ENCODE measurements around the gene RDH5. TPM values are rescaled to one million over a fixed set of nuclear protein-coding genes. Genes with fewer than 3 reads are reported as not detected.
A peak's percentile ranks its signal among the peaks of the same experiment; 100 is the strongest.

RDH5 gene, protein sequence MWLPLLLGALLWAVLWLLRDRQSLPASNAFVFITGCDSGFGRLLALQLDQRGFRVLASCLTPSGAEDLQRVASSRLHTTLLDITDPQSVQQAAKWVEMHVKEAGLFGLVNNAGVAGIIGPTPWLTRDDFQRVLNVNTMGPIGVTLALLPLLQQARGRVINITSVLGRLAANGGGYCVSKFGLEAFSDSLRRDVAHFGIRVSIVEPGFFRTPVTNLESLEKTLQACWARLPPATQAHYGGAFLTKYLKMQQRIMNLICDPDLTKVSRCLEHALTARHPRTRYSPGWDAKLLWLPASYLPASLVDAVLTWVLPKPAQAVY
- 4.1 and 5.9 TPM in 2 replicates for total RNA-seq
- long read RNA-seq, partial matches to known transcripts, result 0 of 1 reads
- long read RNA-seq, other reads (novel, unspliced or antisense), result 1 of 1 reads

DNA sequence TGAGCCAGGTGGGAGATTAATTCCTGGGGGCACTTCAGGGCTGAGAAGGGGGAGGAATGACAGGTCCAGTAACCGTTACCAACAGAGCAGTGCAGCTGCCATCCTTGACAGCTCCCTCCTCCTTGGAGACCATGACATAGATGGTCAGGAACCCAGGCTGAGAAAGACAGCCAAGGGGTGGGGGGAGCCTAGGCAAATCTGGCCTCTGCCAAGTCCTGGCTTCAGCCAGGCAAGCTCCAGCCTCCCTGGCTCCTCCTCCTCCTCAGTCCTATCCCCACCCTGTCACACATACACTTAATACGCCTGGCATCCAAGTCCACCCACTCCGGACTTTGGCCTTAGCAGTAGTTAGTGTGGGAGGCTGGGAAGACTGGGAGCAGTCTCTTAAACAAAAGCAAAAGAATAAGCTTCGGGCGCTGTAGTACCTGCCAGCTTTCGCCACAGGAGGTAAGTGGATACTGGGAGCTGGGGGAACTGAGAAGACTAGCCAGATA lies at the start of gene RDH5:
TSS of gene RDH5 (plus strand) at position 323 of the 494 bp plus-strand sequence. CDS start 792 bp downstream, outside the sequence.
- no peak for DNase-seq (ENCODE audit: extremely low spot score, unreplicated experiment)
- Mint-ChIP-seq H3K9me3 (ENCODE audit: unreplicated experiment) (no peaks in the 10 kb centered on the region), H3K27ac (ENCODE audit: unreplicated experiment) (peak within 1 kb of the TSS; percentile 72), H3K27me3 (ENCODE audit: unreplicated experiment) (no peaks in the 10 kb centered on the region), H3K4me3 (ENCODE audit: unreplicated experiment) (no peak within 1 kb of the TSS), H3K36me3 (ENCODE audit: unreplicated experiment) (peaks cover 10% of the 10 kb centered on the region), H3K4me1 (ENCODE audit: unreplicated experiment) (peaks cover 59% of the 10 kb centered on the region)
- TF ChIP-seq, protein P1, sequence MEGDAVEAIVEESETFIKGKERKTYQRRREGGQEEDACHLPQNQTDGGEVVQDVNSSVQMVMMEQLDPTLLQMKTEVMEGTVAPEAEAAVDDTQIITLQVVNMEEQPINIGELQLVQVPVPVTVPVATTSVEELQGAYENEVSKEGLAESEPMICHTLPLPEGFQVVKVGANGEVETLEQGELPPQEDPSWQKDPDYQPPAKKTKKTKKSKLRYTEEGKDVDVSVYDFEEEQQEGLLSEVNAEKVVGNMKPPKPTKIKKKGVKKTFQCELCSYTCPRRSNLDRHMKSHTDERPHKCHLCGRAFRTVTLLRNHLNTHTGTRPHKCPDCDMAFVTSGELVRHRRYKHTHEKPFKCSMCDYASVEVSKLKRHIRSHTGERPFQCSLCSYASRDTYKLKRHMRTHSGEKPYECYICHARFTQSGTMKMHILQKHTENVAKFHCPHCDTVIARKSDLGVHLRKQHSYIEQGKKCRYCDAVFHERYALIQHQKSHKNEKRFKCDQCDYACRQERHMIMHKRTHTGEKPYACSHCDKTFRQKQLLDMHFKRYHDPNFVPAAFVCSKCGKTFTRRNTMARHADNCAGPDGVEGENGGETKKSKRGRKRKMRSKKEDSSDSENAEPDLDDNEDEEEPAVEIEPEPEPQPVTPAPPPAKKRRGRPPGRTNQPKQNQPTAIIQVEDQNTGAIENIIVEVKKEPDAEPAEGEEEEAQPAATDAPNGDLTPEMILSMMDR (IDR thresholded peaks at IDR 0.05), result no peak

DNA sequence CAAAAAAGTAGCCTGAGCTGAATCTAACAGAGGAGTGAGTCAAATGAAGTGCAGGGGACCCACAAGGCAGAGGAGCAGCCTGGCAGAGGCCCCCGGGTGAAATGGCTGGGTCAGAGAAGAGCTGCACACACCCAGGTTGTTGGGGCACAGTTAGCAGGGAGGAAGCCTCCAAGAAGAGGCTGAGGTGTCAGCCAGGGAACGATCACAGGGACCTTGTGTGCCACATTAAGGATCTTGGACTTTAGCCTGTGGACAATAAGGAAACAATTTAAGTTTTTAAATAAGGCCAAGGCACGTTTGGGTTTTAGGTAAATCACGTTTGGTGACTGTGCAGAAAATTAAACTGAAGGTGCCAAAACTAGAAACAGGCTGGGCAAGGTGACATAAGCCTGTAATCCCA lies 48.4 kb upstream of the RDH5 start:
- TF ChIP-seq, protein P1 (IDR thresholded peaks at IDR 0.05), result no peak
- no peak for DNase-seq (ENCODE audit: extremely low spot score, unreplicated experiment)
- H3K4me3 Mint-ChIP-seq (ENCODE audit: unreplicated experiment), result no peak overlapping the region
- no peaks in the 10 kb centered on the region for H3K4me1 Mint-ChIP-seq (ENCODE audit: unreplicated experiment)
- H3K36me3 Mint-ChIP-seq (ENCODE audit: unreplicated experiment), result no peaks in the 10 kb centered on the region
- no peaks in the 10 kb centered on the region for H3K9me3 Mint-ChIP-seq (ENCODE audit: unreplicated experiment)
- no peak overlapping the region for H3K27ac Mint-ChIP-seq (ENCODE audit: unreplicated experiment)
- peaks cover 28% of the 10 kb centered on the region for H3K27me3 Mint-ChIP-seq (ENCODE audit: unreplicated experiment)

DNA sequence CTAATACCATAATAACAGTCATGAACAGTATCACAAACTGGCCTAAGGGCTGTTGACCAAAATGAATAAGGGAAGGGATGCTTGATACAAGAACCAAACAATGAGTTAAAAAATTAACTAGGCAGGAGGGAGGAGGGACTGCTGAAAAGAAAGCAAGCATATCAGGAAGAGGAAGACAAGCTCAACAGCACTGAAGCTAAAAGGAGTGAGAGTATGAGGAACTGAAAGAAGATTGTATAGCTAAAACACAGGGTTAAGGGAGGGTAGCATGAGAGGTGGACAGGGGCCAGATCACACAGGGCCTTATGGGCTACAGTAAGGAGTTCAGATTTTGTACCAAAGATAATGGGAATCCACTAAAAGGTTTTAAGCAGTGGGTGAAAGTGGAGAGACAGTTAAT lies 46.6 kb upstream of the RDH5 start:
- Mint-ChIP-seq H3K4me3 (ENCODE audit: unreplicated experiment) (no peak overlapping the region), H3K27ac (ENCODE audit: unreplicated experiment) (no peak overlapping the region), H3K4me1 (ENCODE audit: unreplicated experiment) (no peaks in the 10 kb centered on the region), H3K36me3 (ENCODE audit: unreplicated experiment) (no peaks in the 10 kb centered on the region), H3K9me3 (ENCODE audit: unreplicated experiment) (no peaks in the 10 kb centered on the region), H3K27me3 (ENCODE audit: unreplicated experiment) (peaks cover 28% of the 10 kb centered on the region)
- no peak for DNase-seq (ENCODE audit: extremely low spot score, unreplicated experiment)
- TF ChIP-seq, protein P1 (IDR thresholded peaks at IDR 0.05), result no peak

DNA sequence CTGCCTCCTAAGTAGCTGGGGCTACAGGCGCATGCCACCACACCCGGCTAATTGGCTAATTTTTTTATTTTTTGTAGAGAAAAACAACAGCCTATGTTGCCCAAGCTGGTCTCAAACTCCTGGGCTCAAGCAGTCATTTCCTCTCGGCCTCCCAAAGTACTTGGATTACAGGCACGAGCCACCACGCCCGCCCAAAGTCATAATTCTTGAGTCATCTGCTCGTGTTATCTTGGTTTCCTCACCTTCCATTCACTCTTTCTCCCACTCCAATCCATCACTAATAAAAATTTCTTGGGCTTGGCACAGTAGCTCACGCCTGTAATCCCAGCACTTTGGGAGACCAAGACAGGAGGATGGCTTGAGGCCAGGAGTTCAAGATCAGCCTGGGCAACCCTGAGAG lies 44.5 kb upstream of the RDH5 start:
- Mint-ChIP-seq H3K4me1 (ENCODE audit: unreplicated experiment) (no peaks in the 10 kb centered on the region), H3K36me3 (ENCODE audit: unreplicated experiment) (no peaks in the 10 kb centered on the region), H3K27ac (ENCODE audit: unreplicated experiment) (no peak overlapping the region), H3K27me3 (ENCODE audit: unreplicated experiment) (peaks cover 39% of the 10 kb centered on the region), H3K9me3 (ENCODE audit: unreplicated experiment) (no peaks in the 10 kb centered on the region), H3K4me3 (ENCODE audit: unreplicated experiment) (no peak overlapping the region)
- DNase-seq (ENCODE audit: extremely low spot score, unreplicated experiment), result no peak
- TF ChIP-seq, protein P1 (IDR thresholded peaks at IDR 0.05), result no peak

DNA sequence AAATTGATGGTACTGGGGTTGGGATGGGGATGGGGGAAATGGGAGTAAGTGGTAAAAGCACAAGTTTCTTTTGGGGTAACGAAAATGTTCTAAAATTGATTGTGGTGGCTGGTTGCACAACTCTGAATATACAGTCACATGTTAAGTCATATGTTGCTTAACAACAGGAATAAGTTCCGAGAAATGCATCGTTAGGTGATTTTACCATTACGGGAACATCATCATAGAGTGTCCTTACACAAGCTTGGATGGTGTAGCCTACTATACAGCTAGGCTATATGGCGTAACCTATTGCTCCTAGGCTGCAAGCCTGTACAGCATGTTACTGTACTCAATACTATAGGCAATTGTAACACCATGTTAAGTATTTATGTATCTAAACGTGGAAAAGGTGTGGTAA lies 43.5 kb upstream of the RDH5 start:
- TF ChIP-seq, protein P1 (IDR thresholded peaks at IDR 0.05), result no peak
- no peak overlapping the region for H3K4me3 Mint-ChIP-seq (ENCODE audit: unreplicated experiment)
- peaks cover 46% of the 10 kb centered on the region for H3K27me3 Mint-ChIP-seq (ENCODE audit: unreplicated experiment)
- no peaks in the 10 kb centered on the region for H3K9me3 Mint-ChIP-seq (ENCODE audit: unreplicated experiment)
- DNase-seq (ENCODE audit: extremely low spot score, unreplicated experiment), result no peak
- peaks cover 9% of the 10 kb centered on the region for H3K4me1 Mint-ChIP-seq (ENCODE audit: unreplicated experiment)
- H3K36me3 Mint-ChIP-seq (ENCODE audit: unreplicated experiment), result no peaks in the 10 kb centered on the region
- H3K27ac Mint-ChIP-seq (ENCODE audit: unreplicated experiment), result no peak overlapping the region
